HG03565 (cell line): ENCODE measurements around the gene POM121L2.
"Not testable (repeated sequence)": the region's sequence is repeated elsewhere in the genome, so short reads cannot be mapped to it uniquely, and the experiment has no call there.

ENCODE experiments used
- ATAC-seq: cut with Tn5 transposase; IDR thresholded peaks from one replicate; pipeline ENCODE4 v1.9.1; 2021; ENCODE audit warnings: mild to moderate bottlenecking, moderate library complexity; ENCODE audit not compliant: unreplicated experiment

POM121L2 gene

GRCh38 chr6:27294409-27294808, 17.7 kb downstream of the POM121L2 start:
- no peak for ATAC-seq

GRCh38 chr6:27293436-27294098, 18.5 kb downstream of the POM121L2 start:
- no peak for ATAC-seq

GRCh38 chr6:27290850-27291208, 21.2 kb downstream of the POM121L2 start:
- ATAC-seq = no peak

GRCh38 chr6:27290065-27290849, 21.8 kb downstream of the POM121L2 start:
- no peak for ATAC-seq

- ATAC-seq = no peak
These were observed 23.7 kb downstream of the POM121L2 start for GRCh38 chr6:27288136-27289044.

- ATAC-seq = no peak
These were observed 24.3 kb downstream of the POM121L2 start for GRCh38 chr6:27287751-27288135.

GRCh38 chr6:27286141-27286540, 25.9 kb downstream of the POM121L2 start:
- ATAC-seq = no peak

GRCh38 chr6:27283279-27283678, 28.8 kb downstream of the POM121L2 start:
- no peak for ATAC-seq

GRCh38 chr6:27281569-27281968, 30.5 kb downstream of the POM121L2 start:
- no peak for ATAC-seq

GRCh38 chr6:27281105-27281539, 31.0 kb downstream of the POM121L2 start:
- ATAC-seq = no peak

- ATAC-seq = no peak
These were observed 31.5 kb downstream of the POM121L2 start for GRCh38 chr6:27280540-27281000.

GRCh38 chr6:27280064-27280539, 32.0 kb downstream of the POM121L2 start:
- no peak for ATAC-seq

- no peak for ATAC-seq
These were observed 32.5 kb downstream of the POM121L2 start for GRCh38 chr6:27279513-27280063.

GRCh38 chr6:27275025-27275956, 36.8 kb downstream of the POM121L2 start:
- no peak for ATAC-seq

- no peak for ATAC-seq
These were observed 38.3 kb downstream of the POM121L2 start for GRCh38 chr6:27273783-27274182.

- ATAC-seq = no peak
These were observed 43.3 kb downstream of the POM121L2 start for GRCh38 chr6:27268803-27269202.

GRCh38 chr6:27267857-27268434, 44.1 kb downstream of the POM121L2 start:
- no peak for ATAC-seq

- ATAC-seq = not testable (repeated sequence)
These were observed 45.1 kb downstream of the POM121L2 start for GRCh38 chr6:27267003-27267402.

- ATAC-seq = no peak
These were observed 48.2 kb downstream of the POM121L2 start for GRCh38 chr6:27263886-27264285.
